ENCODE measurements around the gene OSBPL2. TPM values are rescaled to one million over a fixed set of nuclear protein-coding genes. Genes with fewer than 3 reads are reported as not detected.

Gene OSBPL2
- total and polyA plus RNA-seq, 9 of the 15 experiments (the other 6 are each of a cell fraction or from before 2014, with no cell fraction given): 2.5 to 25.6 (median 14.1) TPM

- TF ChIP-seq TSHZ1 (CRISPR knock-in tag; IDR thresholded peaks at IDR 0.05) (no peak), NCOA4 (IDR thresholded peaks at IDR 0.05; ENCODE audit: partially characterized antibody) (no peak), HOXB6 (CRISPR knock-in tag; IDR thresholded peaks at IDR 0.05; ENCODE audit: borderline replicate concordance) (no peak), CREM (IDR thresholded peaks at IDR 0.05; ENCODE audit: low read depth) (peak; percentile 65), ERF (CRISPR knock-in tag; IDR thresholded peaks at IDR 0.05) (0 out of 2 replicates have a peak, but pooled peaks have one; percentile 54), ZNF143 (CRISPR knock-in tag; IDR thresholded peaks at IDR 0.05) (no peak), HCFC1 (IDR thresholded peaks at IDR 0.05; ENCODE audit: low read depth, low read length) (no peak), ARID3B (CRISPR knock-in tag; IDR thresholded peaks at IDR 0.05; ENCODE audit: borderline replicate concordance) (no peak), SIN3A (IDR thresholded peaks at IDR 0.05; ENCODE audit: borderline replicate concordance in 2 of 2, control insufficient read depth in 1 of 2, low read depth in 2 of 2, low read length in 2 of 2) (peak; percentile 63 to 70; a peak in 2 of 4 replicates), ZC3H11A (IDR thresholded peaks at IDR 0.05; ENCODE audit: low read depth, low read length) (no peak), MYNN (IDR thresholded peaks at IDR 0.05) (no peak), MYNN (CRISPR knock-in tag; IDR thresholded peaks at IDR 0.05) (no peak), ZBTB11 (CRISPR knock-in tag; IDR thresholded peaks at IDR 0.05) (0 out of 6 replicates have a peak, but pooled peaks of 1 of the 3 experiments have one; percentile 22), SAP30 (IDR thresholded peaks at IDR 0.05; ENCODE audit: borderline replicate concordance, insufficient read depth, low read depth, low read length, poor library complexity, severe bottlenecking) (peak; percentile 61), PYGO2 (tag; IDR thresholded peaks at IDR 0.05) (no peak), ETS2 (tag; IDR thresholded peaks at IDR 0.05; ENCODE audit: borderline replicate concordance, poor library complexity, severe bottlenecking) (no peak), ZNF79 (CRISPR knock-in tag; IDR thresholded peaks at IDR 0.05; ENCODE audit: low read depth) (no peak)
Measured at GRCh38 chr20:62303340-62304226, 65.3 kb downstream of the OSBPL2 start (continued).

All from K562 (cell line).